ENCODE data around the gene NCAPD3. TPM values are rescaled to one million over a fixed set of nuclear protein-coding genes. Genes with fewer than 3 reads are reported as not detected.

Gene NCAPD3
- total and polyA plus RNA-seq, 2 donors from 2014 or later = 3.7 to 21.3 TPM

- peaks cover 3 to 8% (median 3%) of the 10 kb centered on the region in 3 donors for H3K4me1 ChIP-seq (ENCODE audit: control insufficient read depth in 2 of 3, insufficient read depth in 2 of 3, low read depth in 1 of 3, low read length in 3 of 3)
- TF ChIP-seq CTCF (IDR thresholded peaks at IDR 0.05; ENCODE audit: borderline replicate concordance, extremely low read depth, insufficient read depth) = no peak
- H3K27ac ChIP-seq (ENCODE audit: low read depth in 2 of 2, low read length in 2 of 2) = no peak overlapping the region
- no peaks in the 10 kb centered on the region for H3K27me3 ChIP-seq (ENCODE audit: control insufficient read depth, insufficient read depth, low read length)
- DNase-seq (no peak), FAIRE-seq (no peak)
- no peak overlapping the region for H3K9ac ChIP-seq (ENCODE audit: low read length in 3 of 3)
- intact Hi-C loops (cut with DNase I) = no loop called here
- no peaks in the 10 kb centered on the region for H3K9me3 ChIP-seq (ENCODE audit: control insufficient read depth in 2 of 3, insufficient read depth in 1 of 3, low read length in 3 of 3)
- no peak overlapping the region for H3K4me3 ChIP-seq (ENCODE audit: low read length in 3 of 3)
- peaks cover 4 to 35% (median 19%) of the 10 kb centered on the region in 3 donors for H3K36me3 ChIP-seq (ENCODE audit: control insufficient read depth in 2 of 3, insufficient read depth in 3 of 3, low read length in 3 of 3)
Measured at GRCh38 chr11:134250246-134250645, 26.5 kb upstream of the NCAPD3 start.

GRCh38 chr11:134248910-134249480 lies 25.2 kb upstream of the NCAPD3 start:
- FAIRE-seq = no peak
- Histone ChIP-seq H3K9ac (ENCODE audit: low read length in 3 of 3) (no peak overlapping the region), H3K27me3 (ENCODE audit: control insufficient read depth, insufficient read depth, low read length) (no peaks in the 10 kb centered on the region), H3K4me1 (ENCODE audit: control insufficient read depth in 2 of 3, insufficient read depth in 2 of 3, low read depth in 1 of 3, low read length in 3 of 3) (peaks cover 3 to 8% (median 3%) of the 10 kb centered on the region in 3 donors), H3K9me3 (ENCODE audit: control insufficient read depth in 2 of 3, insufficient read depth in 1 of 3, low read length in 3 of 3) (no peaks in the 10 kb centered on the region), H3K4me3 (ENCODE audit: low read length in 3 of 3) (no peak overlapping the region), H3K27ac (ENCODE audit: low read depth in 2 of 2, low read length in 2 of 2) (no peak overlapping the region), H3K36me3 (ENCODE audit: control insufficient read depth in 2 of 3, insufficient read depth in 3 of 3, low read length in 3 of 3) (peaks cover 4 to 45% (median 27%) of the 10 kb centered on the region in 3 donors)
- no peak for DNase-seq
- no peak for TF ChIP-seq CTCF (IDR thresholded peaks at IDR 0.05; ENCODE audit: borderline replicate concordance, extremely low read depth, insufficient read depth)
- intact Hi-C loops (cut with DNase I) = no loop called here

GRCh38 chr11:134246678-134247077 lies 22.9 kb upstream of the NCAPD3 start:
- Histone ChIP-seq H3K9ac (ENCODE audit: low read length in 3 of 3) (no peak overlapping the region), H3K9me3 (ENCODE audit: control insufficient read depth in 2 of 3, insufficient read depth in 1 of 3, low read length in 3 of 3) (no peaks in the 10 kb centered on the region), H3K36me3 (ENCODE audit: control insufficient read depth in 2 of 3, insufficient read depth in 3 of 3, low read length in 3 of 3) (peaks cover 4 to 54% (median 43%) of the 10 kb centered on the region in 3 donors), H3K4me3 (ENCODE audit: low read length in 3 of 3) (no peak overlapping the region), H3K4me1 (ENCODE audit: control insufficient read depth in 2 of 3, insufficient read depth in 2 of 3, low read depth in 1 of 3, low read length in 3 of 3) (peaks cover 0 to under 1% (median 0%) of the 10 kb centered on the region in 3 donors), H3K27me3 (ENCODE audit: control insufficient read depth, insufficient read depth, low read length) (no peaks in the 10 kb centered on the region), H3K27ac (ENCODE audit: low read depth in 2 of 2, low read length in 2 of 2) (no peak overlapping the region)
- DNase-seq (no peak), FAIRE-seq (no peak)
- no peak for TF ChIP-seq CTCF (IDR thresholded peaks at IDR 0.05; ENCODE audit: borderline replicate concordance, extremely low read depth, insufficient read depth)
- intact Hi-C loops (cut with DNase I) = no loop called here

- FAIRE-seq (no peak), DNase-seq (no peak)
Measured at GRCh38 chr11:134246100-134246499, 22.3 kb upstream of the NCAPD3 start.

More at GRCh38 chr11:134246100-134246499, 22.3 kb upstream of the NCAPD3 start:
- H3K9ac ChIP-seq (ENCODE audit: low read length in 3 of 3) = no peak overlapping the region
- no peaks in the 10 kb centered on the region for H3K27me3 ChIP-seq (ENCODE audit: control insufficient read depth, insufficient read depth, low read length)
- no peaks in the 10 kb centered on the region for H3K9me3 ChIP-seq (ENCODE audit: control insufficient read depth in 2 of 3, insufficient read depth in 1 of 3, low read length in 3 of 3)
- H3K36me3 ChIP-seq (ENCODE audit: control insufficient read depth in 2 of 3, insufficient read depth in 3 of 3, low read length in 3 of 3) = peaks cover 4 to 58% (median 45%) of the 10 kb centered on the region in 3 donors
- no peak overlapping the region for H3K4me3 ChIP-seq (ENCODE audit: low read length in 3 of 3)
- TF ChIP-seq CTCF (IDR thresholded peaks at IDR 0.05; ENCODE audit: borderline replicate concordance, extremely low read depth, insufficient read depth) = no peak
- intact Hi-C loops (cut with DNase I) = no loop called here
- H3K27ac ChIP-seq (ENCODE audit: low read depth in 2 of 2, low read length in 2 of 2) = no peak overlapping the region
- no peaks in the 10 kb centered on the region for H3K4me1 ChIP-seq (ENCODE audit: control insufficient read depth in 2 of 3, insufficient read depth in 2 of 3, low read depth in 1 of 3, low read length in 3 of 3)
